ENCODE measurements around the gene BIN1.

The BIN1 gene

DNA sequence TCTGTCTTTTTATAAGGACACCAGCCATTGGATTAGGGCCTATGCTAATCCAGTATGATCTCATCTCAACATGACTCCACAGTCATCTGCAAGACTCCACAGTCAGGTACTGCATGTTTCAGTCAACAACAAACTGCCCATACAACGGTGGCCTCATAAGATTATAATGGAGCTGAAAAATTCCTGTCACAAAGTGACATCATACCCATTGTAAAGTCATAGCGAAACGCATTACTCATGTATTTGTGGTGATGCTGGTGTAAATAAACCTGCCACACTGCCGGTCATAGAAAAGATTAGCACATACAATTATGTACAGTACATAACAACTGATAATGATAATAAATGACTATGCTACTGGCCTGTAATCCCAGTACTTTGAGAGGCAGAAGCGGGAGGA, 106.0 kb downstream of the BIN1 start:
- Histone ChIP-seq H3F3A (ENCODE audit: insufficient read depth, low read length) (no peaks in the 10 kb centered on the region), H3K9me2 (replicated peaks; ENCODE audit: insufficient read depth, low read length) (no peaks in the 10 kb centered on the region), H4K20me1 (ENCODE audit: insufficient read depth, low read length) (no peaks in the 10 kb centered on the region), H3K4me2 (ENCODE audit: low read depth, low read length) (no peak overlapping the region), H3K79me2 (ENCODE audit: low read length) (no peaks in the 10 kb centered on the region), H3K4me3 (ENCODE audit: low read length) (no peak overlapping the region), H3K4me1 (ENCODE audit: low read length) (no peaks in the 10 kb centered on the region), H3K27ac (ENCODE audit: low read length) (no peak overlapping the region), H3K9ac (ENCODE audit: low read length) (no peak overlapping the region), H2AFZ (ENCODE audit: low read length) (no peak overlapping the region), H3K9me3 (replicated peaks; ENCODE audit: insufficient read depth, low read length) (no peaks in the 10 kb centered on the region), H3K27me3 (replicated peaks; ENCODE audit: insufficient read depth, low read length) (no peaks in the 10 kb centered on the region), H3K36me3 (replicated peaks; ENCODE audit: insufficient read depth, low read length) (no peaks in the 10 kb centered on the region)
- TF ChIP-seq EZH2 (optimal IDR thresholded peaks at IDR 0.05; ENCODE audit: low read depth, low read length) (no peak), EZH2phosphoT487 (IDR thresholded peaks at IDR 0.05; ENCODE audit: low read length) (no peak)
- TF ChIP-seq, protein P1, sequence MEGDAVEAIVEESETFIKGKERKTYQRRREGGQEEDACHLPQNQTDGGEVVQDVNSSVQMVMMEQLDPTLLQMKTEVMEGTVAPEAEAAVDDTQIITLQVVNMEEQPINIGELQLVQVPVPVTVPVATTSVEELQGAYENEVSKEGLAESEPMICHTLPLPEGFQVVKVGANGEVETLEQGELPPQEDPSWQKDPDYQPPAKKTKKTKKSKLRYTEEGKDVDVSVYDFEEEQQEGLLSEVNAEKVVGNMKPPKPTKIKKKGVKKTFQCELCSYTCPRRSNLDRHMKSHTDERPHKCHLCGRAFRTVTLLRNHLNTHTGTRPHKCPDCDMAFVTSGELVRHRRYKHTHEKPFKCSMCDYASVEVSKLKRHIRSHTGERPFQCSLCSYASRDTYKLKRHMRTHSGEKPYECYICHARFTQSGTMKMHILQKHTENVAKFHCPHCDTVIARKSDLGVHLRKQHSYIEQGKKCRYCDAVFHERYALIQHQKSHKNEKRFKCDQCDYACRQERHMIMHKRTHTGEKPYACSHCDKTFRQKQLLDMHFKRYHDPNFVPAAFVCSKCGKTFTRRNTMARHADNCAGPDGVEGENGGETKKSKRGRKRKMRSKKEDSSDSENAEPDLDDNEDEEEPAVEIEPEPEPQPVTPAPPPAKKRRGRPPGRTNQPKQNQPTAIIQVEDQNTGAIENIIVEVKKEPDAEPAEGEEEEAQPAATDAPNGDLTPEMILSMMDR (IDR thresholded peaks at IDR 0.05; ENCODE audit: low read length): no peak
- no peak for DNase-seq

DNA sequence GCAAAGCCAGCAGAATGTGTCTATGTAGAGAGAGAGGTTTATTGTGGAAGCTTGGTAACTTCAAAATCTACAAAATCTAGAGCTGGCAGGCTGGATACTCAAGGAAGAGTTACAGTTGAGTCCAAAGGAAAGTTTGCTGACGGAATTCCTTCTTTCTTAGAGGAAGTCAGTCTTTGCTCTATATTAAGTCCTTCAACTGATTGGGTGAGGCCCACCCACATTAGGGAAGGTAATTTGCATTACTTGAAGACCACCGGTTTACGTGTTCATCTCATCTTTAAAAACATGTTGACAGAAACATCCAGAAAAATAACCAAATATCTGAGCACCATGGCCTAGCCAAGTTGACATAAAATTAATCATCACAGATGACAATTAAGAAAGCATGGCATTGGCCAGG, 106.8 kb downstream of the BIN1 start:
- Histone ChIP-seq H3K9ac (ENCODE audit: low read length) (no peak overlapping the region), H2AFZ (ENCODE audit: low read length) (no peak overlapping the region), H4K20me1 (ENCODE audit: insufficient read depth, low read length) (no peaks in the 10 kb centered on the region), H3K4me1 (ENCODE audit: low read length) (no peaks in the 10 kb centered on the region), H3K79me2 (ENCODE audit: low read length) (no peaks in the 10 kb centered on the region), H3K4me3 (ENCODE audit: low read length) (no peak overlapping the region), H3F3A (ENCODE audit: insufficient read depth, low read length) (no peaks in the 10 kb centered on the region), H3K27ac (ENCODE audit: low read length) (no peak overlapping the region), H3K27me3 (replicated peaks; ENCODE audit: insufficient read depth, low read length) (no peaks in the 10 kb centered on the region), H3K9me3 (replicated peaks; ENCODE audit: insufficient read depth, low read length) (no peaks in the 10 kb centered on the region), H3K4me2 (ENCODE audit: low read depth, low read length) (no peak overlapping the region), H3K9me2 (replicated peaks; ENCODE audit: insufficient read depth, low read length) (no peaks in the 10 kb centered on the region), H3K36me3 (replicated peaks; ENCODE audit: insufficient read depth, low read length) (no peaks in the 10 kb centered on the region)
- no peak for TF ChIP-seq EZH2phosphoT487 (IDR thresholded peaks at IDR 0.05; ENCODE audit: low read length)
- TF ChIP-seq, protein P1 (IDR thresholded peaks at IDR 0.05; ENCODE audit: low read length): no peak
- no peak for TF ChIP-seq EZH2 (optimal IDR thresholded peaks at IDR 0.05; ENCODE audit: low read depth, low read length)
- no peak for DNase-seq

DNA sequence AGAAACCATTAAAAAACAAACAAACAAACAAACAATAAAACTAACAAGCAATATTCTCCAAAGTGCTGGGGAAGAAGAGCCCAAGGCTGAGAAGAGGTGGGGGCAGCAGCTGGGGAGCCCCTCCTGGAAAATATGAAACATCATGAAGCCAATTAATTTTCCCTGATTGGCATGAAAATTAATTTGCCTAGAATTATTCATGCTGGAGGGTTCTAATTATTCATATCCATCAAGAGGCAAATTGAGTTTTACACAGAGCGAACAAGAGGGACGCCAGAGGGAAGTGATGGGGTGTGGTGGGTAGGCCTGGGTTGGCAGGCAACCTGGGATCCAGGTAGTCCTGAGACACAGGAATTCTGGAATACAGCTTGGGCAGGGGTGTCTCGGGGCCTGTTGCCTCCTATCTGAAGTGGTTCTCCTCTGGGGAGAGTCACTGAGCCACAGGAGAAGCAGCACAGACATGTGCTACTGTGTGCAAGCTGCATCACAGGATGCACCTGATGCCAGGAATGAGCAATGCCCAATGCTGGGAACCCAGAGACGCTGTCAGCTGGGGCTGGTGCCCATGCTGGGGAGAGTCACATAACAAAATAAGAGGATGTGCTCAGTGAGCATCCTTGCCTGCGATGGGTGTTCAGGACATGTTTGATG, 107.7 kb downstream of the BIN1 start:
- H3K9me2 ChIP-seq (replicated peaks; ENCODE audit: insufficient read depth, low read length): no peaks in the 10 kb centered on the region

More for the DNA sequence above, 107.7 kb downstream of the BIN1 start:
- DNase-seq: no peak
- no peaks in the 10 kb centered on the region for H3K4me1 ChIP-seq (ENCODE audit: low read length)
- no peak overlapping the region for H2AFZ ChIP-seq (ENCODE audit: low read length)
- no peaks in the 10 kb centered on the region for H3K79me2 ChIP-seq (ENCODE audit: low read length)
- no peak overlapping the region for H3K9ac ChIP-seq (ENCODE audit: low read length)
- H4K20me1 ChIP-seq (ENCODE audit: insufficient read depth, low read length): no peaks in the 10 kb centered on the region
- no peaks in the 10 kb centered on the region for H3K36me3 ChIP-seq (replicated peaks; ENCODE audit: insufficient read depth, low read length)
- TF ChIP-seq, protein P1 (IDR thresholded peaks at IDR 0.05; ENCODE audit: low read length): no peak
- TF ChIP-seq EZH2 (optimal IDR thresholded peaks at IDR 0.05; ENCODE audit: low read depth, low read length) (no peak), EZH2phosphoT487 (IDR thresholded peaks at IDR 0.05; ENCODE audit: low read length) (no peak)
- no peaks in the 10 kb centered on the region for H3K9me3 ChIP-seq (replicated peaks; ENCODE audit: insufficient read depth, low read length)
- H3K27me3 ChIP-seq (replicated peaks; ENCODE audit: insufficient read depth, low read length): no peaks in the 10 kb centered on the region
- H3F3A ChIP-seq (ENCODE audit: insufficient read depth, low read length): no peaks in the 10 kb centered on the region
- no peak overlapping the region for H3K27ac ChIP-seq (ENCODE audit: low read length)
- no peak overlapping the region for H3K4me3 ChIP-seq (ENCODE audit: low read length)
- no peak overlapping the region for H3K4me2 ChIP-seq (ENCODE audit: low read depth, low read length)
